ENCODE measurements around the gene HHAT. TPM values are rescaled to one million over a fixed set of nuclear protein-coding genes. Genes with fewer than 3 reads are reported as not detected.
A peak's percentile ranks its signal among the peaks of the same experiment; 100 is the strongest.

The HHAT gene
- total and polyA plus RNA-seq, 3 donors from 2014 or later = 8.5 to 24.3 (median 23.8) TPM

GRCh38 chr1:210482491-210482890 is 153.8 kb downstream of the HHAT start:
- Histone ChIP-seq H3K4me1 (no peaks in the 10 kb centered on the region), H3K27me3 (no peaks in the 10 kb centered on the region), H3K36me3 (ENCODE audit: low read depth, missing control alignments) (no peaks in the 10 kb centered on the region), H3K9me3 (no peaks in the 10 kb centered on the region), H3K27ac (no peak overlapping the region), H3K4me3 (no peak overlapping the region)
- no peak for DNase-seq
- TF ChIP-seq CTCF (IDR thresholded peaks at IDR 0.05) (no peak), POLR2A (IDR thresholded peaks at IDR 0.05) (no peak)
- WGBS, 2 donors = 69 to 86% methylated on average over 6 of the region's 6 CpGs
- intact Hi-C loops (cut with DNase I; ENCODE audit: low total_unique reads) = no loop called here

- Histone ChIP-seq H3K36me3 (ENCODE audit: low read depth, missing control alignments) (no peaks in the 10 kb centered on the region), H3K27me3 (no peaks in the 10 kb centered on the region), H3K9me3 (no peaks in the 10 kb centered on the region), H3K27ac (no peak overlapping the region), H3K4me1 (no peaks in the 10 kb centered on the region), H3K4me3 (no peak overlapping the region)
- peak; percentile 17 for DNase-seq
- no peak for TF ChIP-seq POLR2A (IDR thresholded peaks at IDR 0.05)
- no peak for TF ChIP-seq CTCF (IDR thresholded peaks at IDR 0.05)
- intact Hi-C loops (cut with DNase I; ENCODE audit: low total_unique reads) = no loop called here
- WGBS, 2 donors = 56 to 67% methylated on average over 3 of the region's 3 CpGs
Measured at GRCh38 chr1:210482945-210483617, 154.4 kb downstream of the HHAT start.

GRCh38 chr1:210483821-210484220 is 155.1 kb downstream of the HHAT start:
- WGBS, 2 donors = 77 to 91% methylated on average over 2 of the region's 2 CpGs
- Histone ChIP-seq H3K36me3 (ENCODE audit: low read depth, missing control alignments) (no peaks in the 10 kb centered on the region), H3K9me3 (no peaks in the 10 kb centered on the region), H3K4me3 (no peak overlapping the region), H3K27ac (no peak overlapping the region), H3K4me1 (no peaks in the 10 kb centered on the region), H3K27me3 (no peaks in the 10 kb centered on the region)
- DNase-seq = no peak
- TF ChIP-seq CTCF (IDR thresholded peaks at IDR 0.05) (no peak), POLR2A (IDR thresholded peaks at IDR 0.05) (no peak)
- intact Hi-C loops (cut with DNase I; ENCODE audit: low total_unique reads) = no loop called here

GRCh38 chr1:210487021-210487420 is 158.3 kb downstream of the HHAT start:
- Histone ChIP-seq H3K4me3 (no peak overlapping the region), H3K4me1 (no peaks in the 10 kb centered on the region), H3K27me3 (no peaks in the 10 kb centered on the region), H3K36me3 (ENCODE audit: low read depth, missing control alignments) (no peaks in the 10 kb centered on the region), H3K27ac (no peak overlapping the region), H3K9me3 (no peaks in the 10 kb centered on the region)
- 84 to 90% methylated on average over 2 of the region's 2 CpGs for WGBS, 2 donors
- DNase-seq = no peak
- intact Hi-C loops (cut with DNase I; ENCODE audit: low total_unique reads) = no loop called here
- TF ChIP-seq POLR2A (IDR thresholded peaks at IDR 0.05) = no peak
- no peak for TF ChIP-seq CTCF (IDR thresholded peaks at IDR 0.05)

GRCh38 chr1:210489491-210489890 is 160.8 kb downstream of the HHAT start:
- WGBS, 2 donors = 35 to 65% methylated on average over 1 of the region's 1 CpG
- TF ChIP-seq POLR2A (IDR thresholded peaks at IDR 0.05) (no peak), CTCF (IDR thresholded peaks at IDR 0.05) (no peak)

More at GRCh38 chr1:210489491-210489890, 160.8 kb downstream of the HHAT start:
- no peaks in the 10 kb centered on the region for H3K9me3 ChIP-seq
- intact Hi-C loops (cut with DNase I; ENCODE audit: low total_unique reads) = no loop called here
- H3K27ac ChIP-seq = no peak overlapping the region
- H3K4me1 ChIP-seq = no peaks in the 10 kb centered on the region
- no peak for DNase-seq
- no peaks in the 10 kb centered on the region for H3K36me3 ChIP-seq (ENCODE audit: low read depth, missing control alignments)
- no peaks in the 10 kb centered on the region for H3K27me3 ChIP-seq
- no peak overlapping the region for H3K4me3 ChIP-seq

All from testis (tissue), 3 donors.